NK-92 (cell line): ENCODE measurements around the gene R3HCC1L.

Experiments
- DNase-seq: peaks from one replicate; lab custom pipeline; 2025; ENCODE audit not compliant: unreplicated experiment; lab: John Stamatoyannopoulos, UW

Gene R3HCC1L

DNA sequence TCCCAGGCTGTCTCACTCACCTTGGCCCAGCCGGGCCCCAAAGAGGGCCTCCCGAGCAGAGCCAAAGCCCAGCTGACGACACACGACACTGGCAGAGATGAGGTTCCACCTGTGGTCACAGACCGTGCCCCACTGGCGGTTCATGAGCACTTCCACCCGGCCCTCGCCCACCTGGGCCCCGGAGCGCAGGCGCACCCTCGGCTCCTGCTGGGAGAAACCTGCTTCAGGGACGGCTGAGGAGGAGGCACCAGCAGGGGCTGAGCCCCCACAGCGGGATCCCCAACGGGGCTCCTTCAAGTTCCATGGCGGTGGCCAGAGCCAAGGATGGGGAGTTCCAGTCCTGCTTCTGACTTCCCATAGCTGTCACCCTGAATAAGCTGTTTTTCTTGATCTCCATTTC is 123.5 kb downstream of the R3HCC1L start:
- DNase-seq: no peak

DNA sequence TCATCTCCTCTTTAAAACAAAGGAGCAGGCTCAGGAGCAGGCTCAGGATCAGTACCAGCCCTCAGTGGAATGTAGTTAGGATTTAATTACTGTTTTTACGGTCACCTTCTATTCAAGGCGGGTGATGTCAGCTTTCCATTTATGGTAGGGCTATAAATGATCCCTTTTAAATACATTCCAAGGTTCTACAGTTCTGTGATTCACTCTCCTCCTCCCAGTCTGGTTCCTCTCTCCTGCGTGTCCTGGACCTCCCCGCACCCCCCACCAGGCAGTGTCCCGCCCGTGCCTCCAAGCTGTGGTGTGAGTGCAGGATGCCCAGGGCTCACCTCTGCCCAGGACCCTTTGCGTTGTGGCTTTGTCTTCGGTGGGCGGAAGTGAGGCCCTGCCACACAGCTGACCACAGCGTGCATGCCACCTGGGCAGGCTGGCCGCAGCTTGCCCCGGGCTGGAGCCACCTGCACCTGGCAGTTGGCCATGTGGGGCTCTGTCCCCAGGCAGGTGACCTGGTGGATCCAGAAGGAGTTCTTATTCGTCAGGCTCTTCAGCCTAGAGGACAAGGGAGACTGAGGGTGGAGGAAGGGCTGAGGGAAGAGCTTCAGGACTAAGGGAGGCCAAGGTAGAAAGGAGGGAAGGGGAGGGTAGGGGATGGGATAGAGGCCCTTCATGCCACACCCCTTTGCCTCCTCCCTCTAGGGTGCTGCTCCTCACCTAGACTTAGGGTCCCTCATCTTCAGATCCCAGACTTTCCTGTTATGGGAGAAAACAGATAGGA is 124.4 kb downstream of the R3HCC1L start:
- no peak for DNase-seq

DNA sequence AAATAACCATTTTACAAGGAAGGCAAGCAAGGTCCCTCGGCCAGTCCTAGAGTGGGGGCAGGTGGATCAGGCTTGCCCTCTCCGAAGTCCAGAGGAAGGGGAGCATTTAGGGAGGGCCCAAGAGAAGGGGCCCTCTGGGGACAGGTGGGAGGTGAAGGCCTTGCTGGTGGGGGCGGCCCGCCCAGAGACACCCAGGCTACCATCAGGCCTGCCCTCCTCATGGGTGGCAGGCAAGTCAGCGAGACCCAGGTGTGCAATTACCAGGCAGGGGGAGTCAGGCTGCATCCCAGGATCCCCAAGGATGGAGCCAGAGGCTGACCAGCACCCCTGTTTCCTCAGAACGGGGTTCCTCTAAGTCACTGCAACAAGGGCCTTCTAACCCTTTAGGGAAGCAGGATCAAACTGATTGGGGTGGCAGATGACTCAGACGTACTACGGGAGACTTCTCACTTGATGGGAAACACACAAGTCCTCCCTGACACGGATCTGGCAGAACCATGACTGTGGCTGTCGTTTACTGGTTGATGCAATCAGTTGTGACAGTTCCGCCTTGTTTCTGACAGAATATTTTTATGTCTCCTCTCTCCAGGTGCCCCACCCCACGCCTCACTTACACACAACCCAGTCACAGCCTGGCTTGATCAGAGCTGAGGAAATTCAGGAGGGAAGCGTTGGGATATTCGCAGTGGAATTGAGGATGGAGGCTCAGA is 125.3 kb downstream of the R3HCC1L start:
- DNase-seq: no peak

DNA sequence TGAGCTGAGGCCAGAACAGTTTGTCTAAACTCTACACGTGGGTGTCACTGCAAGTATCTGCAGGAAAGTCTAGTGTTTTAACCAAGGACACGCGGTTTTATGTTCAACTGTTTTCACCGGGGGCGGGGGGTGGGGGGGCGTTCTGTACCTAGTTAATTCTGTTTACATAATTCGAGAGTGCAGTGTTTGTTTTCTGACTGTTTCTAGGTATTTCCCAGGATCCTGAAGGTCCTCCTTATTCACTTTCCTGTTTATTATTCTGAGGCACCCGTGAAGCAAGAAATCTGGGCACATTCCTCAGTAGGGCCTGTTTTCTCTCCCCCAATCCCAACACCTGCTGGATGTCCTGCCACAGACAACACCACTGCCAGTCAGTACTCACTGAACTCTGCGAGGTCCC is 125.9 kb downstream of the R3HCC1L start:
- DNase-seq: no peak

DNA sequence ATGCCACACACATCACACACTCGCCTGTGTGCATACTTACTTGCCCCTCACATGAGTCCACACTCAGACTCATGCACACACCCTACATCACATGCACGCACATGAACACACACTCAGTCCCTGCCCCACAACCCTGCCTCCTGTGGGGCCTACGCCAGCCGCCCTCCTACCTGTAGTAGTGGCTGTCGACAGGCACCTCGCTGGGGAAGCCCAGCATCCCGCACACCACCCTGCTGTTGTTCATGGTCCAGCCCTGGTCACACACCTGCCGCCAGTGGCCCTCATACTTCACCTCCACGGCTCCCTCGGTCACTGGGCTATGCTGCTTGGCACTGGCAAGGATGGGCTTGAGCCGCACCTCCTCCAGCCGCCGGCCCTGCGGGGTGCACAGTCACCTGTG is 126.3 kb downstream of the R3HCC1L start:
- DNase-seq: no peak

DNA sequence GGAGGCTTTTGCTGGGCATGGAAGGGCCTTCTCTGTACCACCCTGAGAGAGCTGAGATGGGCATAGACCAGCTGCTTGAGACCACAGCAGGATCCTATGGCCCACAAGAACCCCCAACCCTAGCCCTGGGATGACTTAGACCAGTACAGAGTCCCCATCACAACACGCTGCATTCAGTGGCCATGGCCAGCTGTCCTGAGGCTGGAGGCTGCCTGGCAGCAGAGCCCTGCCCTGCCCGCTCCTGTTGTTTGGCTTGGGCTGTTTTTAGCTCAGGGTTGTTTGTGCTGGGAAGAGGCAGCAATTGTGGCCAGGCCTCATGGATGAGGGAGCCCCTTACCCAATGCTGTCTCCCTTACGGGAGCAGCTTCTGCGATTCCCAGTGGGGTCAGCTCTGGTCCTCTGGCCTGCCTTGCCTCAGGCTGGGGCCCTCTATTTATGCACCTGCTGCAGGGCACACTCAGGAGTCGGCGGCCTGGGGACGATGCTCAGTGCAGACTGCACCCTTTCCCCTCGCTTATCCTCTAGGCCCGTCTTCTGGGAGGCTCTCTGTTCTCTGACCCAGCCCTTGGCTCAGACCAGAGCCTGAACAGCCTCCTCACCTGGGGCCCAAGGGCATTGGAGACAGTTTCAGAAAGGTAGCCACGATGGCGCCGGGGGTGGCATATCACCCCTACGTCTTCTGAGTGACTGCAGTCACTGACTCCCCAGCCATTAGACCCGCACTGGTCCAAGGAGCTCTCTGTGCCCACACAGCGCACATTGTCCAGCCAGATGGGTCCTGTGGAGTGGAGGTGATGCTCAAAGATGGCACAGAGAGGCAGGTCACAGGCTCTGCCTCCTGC is 127.2 kb downstream of the R3HCC1L start:
- DNase-seq: no peak

DNA sequence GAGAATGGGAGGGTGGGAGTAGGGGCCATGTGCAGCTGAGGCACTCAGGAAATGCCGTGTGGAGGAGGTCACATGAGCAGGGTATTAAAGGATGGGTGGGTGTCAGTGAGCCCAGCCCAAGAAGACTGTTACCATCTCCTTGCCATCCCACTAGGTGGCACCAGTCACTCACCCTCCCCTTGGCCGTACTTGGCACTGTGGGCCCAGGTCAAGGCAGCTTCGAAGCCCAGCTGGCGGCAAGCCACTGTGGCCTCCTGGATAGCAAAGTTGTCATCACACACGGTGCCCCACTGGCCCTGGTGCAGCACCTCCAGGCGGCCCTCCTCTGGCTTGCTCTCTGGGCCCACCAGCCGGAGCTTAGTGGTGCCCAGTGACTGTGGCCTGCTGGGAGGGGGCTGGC is 128.1 kb downstream of the R3HCC1L start:
- no peak for DNase-seq

DNA sequence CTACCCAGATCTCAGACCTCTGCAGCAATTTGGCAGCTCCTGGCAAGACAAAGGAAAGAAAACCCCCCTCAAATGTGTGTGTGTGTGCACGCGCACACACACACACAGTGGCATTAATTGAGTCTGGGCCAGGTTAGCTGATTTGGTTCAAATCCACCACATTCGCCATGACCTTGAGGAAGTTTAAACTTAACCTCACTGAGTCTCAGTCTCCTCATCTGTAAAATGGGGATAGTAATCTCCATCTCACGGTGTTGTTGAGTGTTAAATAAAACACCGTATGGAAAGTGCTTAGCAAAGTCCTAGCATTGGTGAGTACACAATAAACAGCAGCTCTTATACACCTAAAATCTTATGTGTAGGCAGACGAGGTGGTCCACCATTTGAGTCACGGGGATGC is 128.6 kb downstream of the R3HCC1L start:
- no peak for DNase-seq

DNA sequence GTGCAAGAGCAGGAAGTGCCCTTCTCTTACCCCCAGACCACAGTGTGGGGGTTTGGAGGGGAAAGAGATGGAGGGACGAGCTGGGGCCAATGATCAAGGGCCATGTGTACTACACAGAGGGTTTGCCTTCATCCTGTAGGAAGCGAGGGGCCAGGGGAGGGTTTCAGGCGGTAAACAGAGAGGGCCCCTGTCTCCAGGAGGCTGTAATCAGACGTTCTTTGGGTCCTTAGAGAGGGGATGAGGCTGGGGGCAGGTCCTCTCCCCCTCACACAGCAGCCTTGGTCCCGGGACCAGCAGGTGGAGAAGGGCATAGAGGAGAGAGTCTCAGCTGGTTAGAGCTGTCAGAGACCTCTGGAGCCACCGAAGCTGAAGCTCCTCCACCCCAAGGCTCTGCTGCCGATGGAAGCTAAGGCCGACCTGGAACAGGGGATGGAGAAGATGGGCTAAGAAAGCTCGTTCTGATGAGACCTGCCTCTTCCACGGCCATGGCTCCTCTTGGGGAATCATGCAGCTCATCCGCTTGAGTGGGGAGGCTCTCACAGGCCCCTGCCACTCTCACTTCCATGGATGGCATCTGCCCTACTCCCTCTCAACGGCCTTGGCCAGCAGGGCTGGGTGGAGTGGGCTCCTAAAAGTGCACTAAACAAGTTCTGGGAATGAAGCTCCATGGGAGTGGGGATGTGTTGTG is 130.1 kb downstream of the R3HCC1L start:
- DNase-seq: no peak

DNA sequence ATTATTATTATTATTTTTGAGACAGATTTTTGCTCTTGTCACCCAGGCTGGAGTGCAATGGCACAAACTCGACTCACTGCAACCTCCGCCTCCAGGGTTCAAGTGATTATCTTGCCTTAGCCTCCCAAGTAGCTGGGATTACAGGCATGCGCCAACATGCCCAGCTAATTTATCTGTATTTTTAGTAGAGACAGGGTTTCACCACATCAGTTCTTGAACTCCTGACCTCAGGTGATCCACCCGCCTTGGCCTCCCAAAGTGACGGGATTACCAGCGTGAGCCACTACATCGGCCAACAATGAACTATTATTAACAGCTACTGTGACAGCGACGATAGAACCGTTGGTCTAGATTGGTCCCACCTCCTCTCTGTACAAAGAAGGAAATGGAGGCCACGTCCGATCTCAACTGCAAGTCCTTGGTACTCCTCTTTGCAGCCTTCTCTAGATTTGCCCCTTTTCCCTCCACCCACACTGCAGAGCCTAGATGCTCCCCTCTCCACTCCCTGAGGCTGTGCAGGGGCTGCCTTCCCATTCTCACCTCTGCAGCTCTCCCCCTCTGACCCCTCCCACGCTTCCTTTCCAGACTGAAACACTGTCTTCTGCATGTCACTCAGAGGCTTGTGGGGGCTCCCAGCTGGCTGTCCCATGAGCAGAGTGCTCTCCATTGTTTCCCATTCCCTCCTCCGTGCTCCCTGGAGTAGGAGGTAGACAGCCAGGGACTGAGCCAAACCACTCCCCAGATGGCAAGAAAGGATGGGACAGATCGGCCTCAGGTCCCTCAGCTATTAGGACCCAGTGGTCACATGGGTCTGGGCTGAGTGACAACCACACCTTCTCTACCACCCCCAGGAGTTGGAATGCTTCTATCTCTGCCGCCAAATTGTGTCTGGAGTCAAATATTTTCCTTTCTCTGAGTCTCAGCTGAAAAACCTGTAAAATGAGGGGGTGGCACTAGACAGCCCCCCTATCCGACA is 131.2 kb downstream of the R3HCC1L start:
- DNase-seq: no peak

DNA sequence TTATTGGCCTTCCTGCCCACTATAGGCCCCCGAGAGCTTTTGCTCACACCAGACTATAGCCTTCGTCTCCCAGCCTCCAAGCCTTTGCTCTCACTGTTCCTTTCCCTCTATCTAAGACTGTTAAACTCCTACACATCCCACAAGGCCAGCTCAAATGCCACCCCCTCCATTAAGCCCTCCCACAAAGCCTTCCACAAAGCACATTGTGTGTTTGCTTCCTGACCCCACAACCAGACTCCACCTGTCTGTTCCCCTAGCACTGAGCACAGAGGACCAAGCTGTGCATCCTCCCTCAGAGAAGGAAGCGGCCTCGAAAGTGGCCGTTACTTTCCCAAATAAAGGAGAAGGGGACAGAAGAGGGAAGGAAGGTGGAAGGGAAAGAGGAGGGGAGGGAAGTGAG is 132.2 kb downstream of the R3HCC1L start:
- DNase-seq: no peak

DNA sequence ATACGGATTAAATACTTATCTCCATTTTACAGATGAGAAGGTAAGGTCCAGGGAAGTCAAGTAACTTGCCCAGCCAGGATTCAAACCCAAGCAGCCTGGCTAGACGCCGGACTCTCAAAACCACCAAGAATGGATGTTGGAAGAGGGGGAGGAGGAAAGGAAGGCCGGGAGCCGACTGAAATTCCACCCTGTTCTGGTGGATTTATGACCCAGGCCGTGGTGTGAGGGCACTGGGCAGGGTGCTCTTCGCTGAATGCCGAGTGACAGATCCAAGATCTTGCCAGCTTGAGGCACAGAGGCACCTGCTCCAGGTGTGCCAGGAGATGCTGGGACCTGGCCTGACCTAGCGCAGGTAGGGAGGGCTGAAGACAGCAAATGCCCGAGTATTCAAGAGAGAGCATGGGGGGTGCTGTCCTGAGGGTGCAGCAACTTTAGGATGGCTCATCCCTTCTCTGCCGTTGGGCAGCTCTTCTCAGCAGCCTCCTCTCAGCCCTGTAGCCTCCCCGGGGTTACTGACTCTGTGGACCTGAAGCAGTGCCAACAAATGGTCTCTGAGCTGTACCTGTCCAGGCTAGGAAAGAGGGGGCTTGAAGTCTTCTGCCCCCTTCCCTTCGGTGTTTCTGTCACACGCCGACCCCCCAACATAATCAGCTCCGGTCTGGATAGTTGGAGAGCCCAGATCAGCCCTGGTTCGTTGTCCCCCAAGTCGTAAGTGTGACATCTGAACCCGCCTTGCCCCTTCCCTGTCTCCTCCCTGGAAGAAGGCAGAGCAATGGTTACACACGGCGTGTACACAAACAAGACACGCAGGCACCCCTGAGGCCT is 132.8 kb downstream of the R3HCC1L start:
- no peak for DNase-seq

DNA sequence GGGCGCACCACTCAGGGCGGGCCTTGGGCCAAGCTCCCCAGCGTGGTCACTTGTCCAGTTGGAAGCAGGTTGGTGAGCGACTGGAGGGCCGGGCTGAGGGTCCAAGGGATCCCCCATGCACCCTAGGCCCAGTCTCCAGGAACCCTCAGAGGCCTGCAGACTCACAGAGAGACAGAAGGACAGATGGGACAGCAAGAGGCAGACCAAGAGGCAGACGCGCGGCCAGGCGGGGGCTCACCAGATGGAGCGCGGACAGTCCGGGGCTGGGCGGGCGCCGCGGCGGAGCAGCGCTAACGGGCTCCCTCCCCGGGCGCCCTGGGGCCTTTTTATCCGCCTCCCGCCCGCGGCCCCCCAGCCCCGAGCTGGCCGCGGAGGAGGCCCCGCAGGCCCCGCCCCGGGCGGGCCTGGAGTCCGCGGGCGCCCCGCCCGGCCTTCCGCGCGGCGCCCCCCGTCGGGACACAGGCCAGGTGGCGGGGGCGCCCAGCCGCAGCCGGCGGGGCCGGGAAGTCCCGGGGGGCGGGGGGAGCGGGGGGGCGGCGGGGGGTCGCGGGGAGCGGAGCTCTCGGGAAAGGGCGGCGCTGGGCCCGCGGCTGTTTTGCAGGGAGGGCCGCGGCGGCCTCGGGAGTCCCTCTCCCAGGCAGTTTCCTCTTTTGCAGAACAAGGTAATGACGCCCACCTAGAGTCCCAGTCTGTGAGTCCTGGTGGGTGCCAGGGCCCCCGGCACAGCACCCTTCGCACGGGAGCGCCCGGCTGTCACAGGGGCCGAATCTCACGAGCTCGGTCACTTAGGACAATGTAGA is 133.6 kb downstream of the R3HCC1L start, which contains the start of gene LOXL4:
Gene LOXL4, minus strand, starts transcription at position 301 of the 800 bp plus-strand sequence. CDS start 5,175 bp downstream, outside the sequence.
- DNase-seq: no peak

DNA sequence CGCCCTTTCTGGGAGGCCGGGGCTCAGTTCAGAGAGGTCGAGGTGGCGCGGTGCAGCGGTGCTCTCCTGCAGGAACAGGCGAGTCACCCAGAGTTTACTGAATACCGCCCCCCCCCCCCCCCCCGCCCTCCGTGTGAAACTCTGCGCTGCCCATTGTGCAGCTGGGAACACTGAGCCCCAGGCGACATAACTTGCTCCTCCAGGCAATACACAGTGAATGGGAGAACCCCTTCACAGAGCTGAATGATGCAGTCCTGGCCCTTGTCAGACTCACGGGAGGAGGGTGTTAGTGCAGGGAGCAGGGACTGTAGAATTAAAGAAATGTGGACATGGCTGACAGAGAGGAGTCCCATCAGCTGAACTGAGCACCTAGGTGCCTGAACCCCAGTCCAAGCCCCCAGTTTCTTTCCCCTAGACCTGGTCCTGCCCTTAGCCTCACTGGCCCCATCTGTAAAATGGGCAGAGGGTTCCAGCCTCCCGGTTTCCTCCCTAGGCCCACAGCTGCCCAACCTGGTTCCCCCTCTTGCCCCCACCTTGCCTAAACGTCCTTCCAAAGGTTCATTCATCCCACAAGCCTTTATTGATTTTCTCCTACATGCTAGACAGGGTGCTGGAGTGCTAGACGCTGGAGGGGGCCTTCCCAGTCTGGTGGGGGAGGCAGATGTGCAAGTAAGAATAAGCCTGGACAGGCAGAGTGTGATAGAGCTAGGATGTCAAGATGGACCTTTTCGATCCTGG is 134.4 kb downstream of the R3HCC1L start:
- DNase-seq: no peak

DNA sequence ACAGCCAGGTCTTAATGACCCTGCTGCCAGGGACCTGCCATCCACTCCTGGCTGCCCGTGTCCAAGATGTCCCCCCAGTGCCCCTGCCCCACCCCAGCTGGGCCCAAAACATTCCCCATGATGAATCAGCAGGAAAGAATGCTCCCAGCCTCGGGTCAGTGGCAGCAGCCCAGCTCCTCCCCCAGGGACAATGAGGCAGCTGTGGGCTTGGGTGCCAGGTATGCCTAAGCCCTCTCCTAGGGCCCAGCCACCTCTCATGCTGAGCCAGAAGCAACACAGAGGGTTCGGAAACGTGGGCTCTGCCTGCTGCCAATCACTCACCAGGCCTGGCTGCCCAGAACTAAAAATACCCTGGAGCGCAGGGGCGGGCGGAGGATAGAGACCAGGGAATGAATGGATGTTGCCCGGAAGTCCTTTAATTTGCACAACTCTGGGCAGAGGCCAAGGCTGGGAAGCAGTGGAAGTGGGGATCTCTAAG is 135.0 kb downstream of the R3HCC1L start:
- no peak for DNase-seq

DNA sequence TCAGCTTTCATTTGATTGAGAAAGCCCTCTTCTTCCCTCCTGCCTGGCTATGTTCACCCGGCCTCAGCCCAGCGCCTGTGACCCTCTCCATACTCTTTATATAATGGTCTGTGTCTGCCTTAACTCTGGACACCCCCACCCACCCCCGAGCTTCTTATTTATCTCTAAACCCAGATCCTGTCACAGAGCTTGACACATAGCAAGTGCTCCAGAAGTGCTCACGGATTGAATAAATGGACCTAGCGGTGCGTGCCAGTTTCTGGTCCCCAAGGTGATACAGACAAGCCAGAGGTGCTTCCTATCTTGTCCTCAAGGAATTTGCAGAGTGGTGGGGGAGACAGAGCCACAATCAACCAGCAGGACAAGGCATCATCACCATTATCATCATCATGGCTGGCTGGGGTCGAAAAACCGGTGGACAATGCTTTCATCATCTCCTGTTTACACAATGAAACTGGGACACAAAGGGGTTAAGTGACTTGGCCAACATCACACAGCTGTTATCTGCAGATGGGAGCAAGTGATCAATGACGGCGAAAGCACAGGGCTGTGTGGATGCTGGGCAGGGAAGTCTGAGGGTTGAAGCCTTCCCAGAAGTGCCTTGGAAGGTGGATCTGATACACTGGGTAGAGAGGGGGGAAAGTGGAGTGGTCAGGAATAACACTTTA is 135.8 kb downstream of the R3HCC1L start:
- no peak for DNase-seq

DNA sequence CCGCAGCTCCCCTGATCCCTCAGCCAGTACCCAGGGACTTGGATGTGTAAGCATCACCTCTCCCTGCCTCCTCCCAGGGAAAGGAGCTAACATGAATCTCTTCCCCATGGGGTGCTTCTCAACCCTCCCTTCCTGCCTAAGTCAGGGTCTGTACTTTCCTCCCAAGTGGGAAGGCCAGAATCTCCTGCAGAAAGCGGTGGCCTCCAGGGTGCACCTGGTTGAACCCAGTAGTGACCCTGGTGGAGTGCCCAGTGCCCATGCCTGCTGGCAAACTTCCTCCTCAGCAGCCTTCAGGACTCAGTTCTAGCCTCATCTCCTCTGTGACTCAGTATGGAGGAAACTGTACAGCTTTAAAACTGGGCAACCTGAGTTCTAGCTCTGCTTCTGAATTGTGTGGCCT is 136.3 kb downstream of the R3HCC1L start:
- DNase-seq: no peak
